GM12892 (cell line): ENCODE measurements around the gene TRABD2B.

Experiments
- POLR2A ChIP-seq: IDR thresholded peaks from 2 replicates; pipeline ENCODE4 v1.6.1; 2011; ENCODE audit warnings: low read depth, low read length, control low read depth
- POLR2AphosphoS5 ChIP-seq: IDR thresholded peaks from 2 replicates; pipeline ENCODE4 v1.6.1; 2011; ENCODE audit warnings: low read depth, low read length, control low read depth
- TAF1 ChIP-seq: IDR thresholded peaks from 2 replicates; pipeline ENCODE4 v1.6.1; 2011; ENCODE audit warnings: low read depth, mild to moderate bottlenecking, control low read depth, low read length, borderline replicate concordance

GRCh38 chr1:47772960-47773682 lies 224.1 kb downstream of the TRABD2B start:
- no peak for TF ChIP-seq POLR2AphosphoS5
- TF ChIP-seq POLR2A = no peak
- TF ChIP-seq TAF1 = no peak
